K562 (cell line): Measurements from ENCODE around the gene EGLN3. TPM values are rescaled to one million over a fixed set of nuclear protein-coding genes. Genes with fewer than 3 reads are reported as not detected.

Experiments used
- ATF1 ChIP-seq, 2 experiments: fragments of 450-650 bp in 1 of 2; IDR thresholded peaks; 2 replicates each; pipeline ENCODE4 v1.6.1; 2016; ENCODE audit warnings: missing compliant biosample characterization in 1 of 2, missing genetic modification characterization in 1 of 2
- HDAC6 ChIP-seq: IDR thresholded peaks from 2 replicates; pipeline ENCODE4 v1.6.1; 2012; ENCODE audit warnings: low read depth, mild to moderate bottlenecking, control low read depth, inconsistent platforms, low read length, moderate library complexity
- MED1 ChIP-seq: sonication (generic); formaldehyde crosslinking; IDR thresholded peaks from 2 replicates; pipeline ENCODE4 v1.8.1; 2023; ENCODE audit warnings: missing genetic modification reagents, borderline replicate concordance
- MNT ChIP-seq, 2 experiments: fragments of 450-650 bp; conservative IDR thresholded peaks; 2 replicates each; pipeline ENCODE4 v1.6.1; 2017; ENCODE audit warnings: mild to moderate bottlenecking in 2 of 2, moderate library complexity in 2 of 2
- NCOA1 ChIP-seq: fragments of 450-650 bp; IDR thresholded peaks from 2 replicates; pipeline ENCODE4 v1.6.1; 2016; ENCODE audit warnings: low read depth
- RAD21 ChIP-seq, 2 experiments: fragments of 250-450 bp in 1 of 2; fragments of 450-650 bp in 1 of 2; sonication (Bioruptor Pico) in 1 of 2; formaldehyde crosslinking in 1 of 2; IDR thresholded peaks in 1 of 2; conservative IDR thresholded peaks in 1 of 2; 2 replicates each; pipeline versions ENCODE4 v1.4.0 to v1.8.0; 2020 to 2022; ENCODE audit warnings: mild to moderate bottlenecking in 2 of 2, moderate library complexity in 1 of 2
- SAFB ChIP-seq: fragments of 200-400 bp; formaldehyde crosslinking; IDR thresholded peaks from 2 replicates; pipeline ENCODE4 v1.6.1; 2017; ENCODE audit warnings: low read depth, low read length, borderline replicate concordance
- UBTF ChIP-seq, 2 experiments: IDR thresholded peaks; 2 replicates each; pipeline ENCODE4 v1.6.1; 2012; ENCODE audit warnings: improper control_type of control experiment in 2 of 2, low read depth in 2 of 2, low read length in 2 of 2, borderline replicate concordance in 1 of 2
- YY1 ChIP-seq, 3 experiments: IDR thresholded peaks; 2 replicates each; pipeline ENCODE4 v1.6.1; 2011; ENCODE audit warnings: low read length in 2 of 3, mild to moderate bottlenecking in 2 of 3, moderate library complexity in 2 of 3, borderline replicate concordance in 1 of 3, control low read depth in 1 of 3, low read depth in 1 of 3; ENCODE audit not compliant: insufficient read depth in 3 of 3, insufficient replicate concordance in 2 of 3, control insufficient read depth in 1 of 3, insufficient read length in 1 of 3; ENCODE audit errors: extremely low read depth in 1 of 3
- ZBTB11 ChIP-seq, 3 experiments: fragments of 200-800 bp in 1 of 3; fragments of 250-450 bp in 1 of 3; fragments of 450-650 bp in 1 of 3; sonication (Bioruptor Pico) in 1 of 3; sonication (Bioruptor generic) in 1 of 3; formaldehyde crosslinking in 1 of 3; IDR thresholded peaks; 2 replicates each; pipeline versions ENCODE4 v1.6.1 to v1.8.0; 2016 to 2022; ENCODE audit warnings: mild to moderate bottlenecking in 2 of 3, missing genetic modification characterization in 2 of 3, missing compliant biosample characterization in 1 of 3, moderate library complexity in 1 of 3
- ZBTB9 ChIP-seq: fragments of 450-650 bp; formaldehyde crosslinking; IDR thresholded peaks from 2 replicates; pipeline ENCODE4 v1.4.0; 2020; ENCODE audit warnings: mild to moderate bottlenecking, moderate library complexity
- ZKSCAN3 ChIP-seq: fragments of 250-450 bp; sonication (Bioruptor Pico); IDR thresholded peaks from 2 replicates; pipeline ENCODE4 v1.4.0; 2020
- polyA plus RNA-seq, 8 experiments: library from polyadenylated mRNA; depleted of rRNA in 4 of 8; stranded (reverse) in 5 of 8; unstranded in 3 of 8; fragments of >200 nt; fragmentation: Nextera tagmentation in 2 of 8; fragmentation: Illumina TruSeq in 1 of 8; extraction: Ambion mirVana in 2 of 8; extraction: Trizol in 1 of 8; gene quantifications; 2 replicates each; pipeline versions ENCODE4 v1.2.1 to v1.2.3, GENCODE V29; 2011 to 2014; ENCODE audit warnings: inconsistent platforms in 1 of 8, missing spikeins in 1 of 8
- total RNA-seq, 7 experiments: library from RNA; depleted of rRNA in 6 of 7; stranded (reverse); fragments of >200 nt in 6 of 7; fragmentation: Illumina TruSeq in 2 of 7; extraction: Trizol in 2 of 7; gene quantifications; 2 replicates each; pipeline versions ENCODE4 v1.2.1 to v1.2.3, GENCODE V29; 2011 to 2021; ENCODE audit warnings: low replicate concordance in 1 of 7

EGLN3 gene
- total and polyA plus RNA-seq, 9 of the 15 experiments (the other 6 are each of a cell fraction or from before 2014, with no cell fraction given): 2.5 to 87.6 (median 5.8) TPM

GRCh38 chr14:33950320-33951182 lies at the start of gene EGLN3 (continued):
- no peak for TF ChIP-seq MED1 (CRISPR knock-in tag)
- peak in 1 of 3 experiments; percentile 63; a peak in 2 of 6 replicates for TF ChIP-seq ZBTB11 (CRISPR knock-in tag; IDR thresholded peaks at IDR 0.05)
- TF ChIP-seq NCOA1: no peak
- TF ChIP-seq SAFB: peak; percentile 7; the same call in 1 of the 2 replicates
- peak; percentile 34 to 41; a peak in 1 of 4 replicates for TF ChIP-seq MNT (conservative IDR thresholded peaks at IDR 0.05)
- TF ChIP-seq HDAC6: no peak
- no peak for TF ChIP-seq ATF1 (CRISPR knock-in tag; IDR thresholded peaks at IDR 0.05)
- TF ChIP-seq ATF1 (tag; IDR thresholded peaks at IDR 0.05): peak; percentile 63
- TF ChIP-seq ZKSCAN3 (CRISPR knock-in tag): no peak
- peak in 1 of 2 experiments; percentile 55; a peak in 2 of 4 replicates for TF ChIP-seq UBTF (IDR thresholded peaks at IDR 0.05; ENCODE audit: borderline replicate concordance in 1 of 2, low read depth in 2 of 2, low read length in 2 of 2)
- peak in 2 of 3 experiments; percentile 15 to 51 for TF ChIP-seq YY1 (IDR thresholded peaks at IDR 0.05; ENCODE audit: borderline replicate concordance in 1 of 3, control insufficient read depth in 1 of 3, extremely low read depth in 1 of 3, insufficient read depth in 3 of 3, insufficient read length in 1 of 3, insufficient replicate concordance in 2 of 3, low read depth in 1 of 3, low read length in 2 of 3)
- 0 out of 2 replicates have a peak, but pooled peaks have one; percentile 15 for TF ChIP-seq ZBTB9 (CRISPR knock-in tag)
- TF ChIP-seq RAD21 (CRISPR knock-in tag; conservative IDR thresholded peaks at IDR 0.05 in 1 of 2, IDR thresholded peaks at IDR 0.05 in 1 of 2): 0 out of 4 replicates have a peak, but pooled peaks of 1 of the 2 experiments have one; percentile 8
